ENCODE data around the gene SYCE1.
"Not testable (repeated sequence)": the region's sequence is repeated elsewhere in the genome, so short reads cannot be mapped to it uniquely, and the experiment has no call there.

The SYCE1 gene

DNA sequence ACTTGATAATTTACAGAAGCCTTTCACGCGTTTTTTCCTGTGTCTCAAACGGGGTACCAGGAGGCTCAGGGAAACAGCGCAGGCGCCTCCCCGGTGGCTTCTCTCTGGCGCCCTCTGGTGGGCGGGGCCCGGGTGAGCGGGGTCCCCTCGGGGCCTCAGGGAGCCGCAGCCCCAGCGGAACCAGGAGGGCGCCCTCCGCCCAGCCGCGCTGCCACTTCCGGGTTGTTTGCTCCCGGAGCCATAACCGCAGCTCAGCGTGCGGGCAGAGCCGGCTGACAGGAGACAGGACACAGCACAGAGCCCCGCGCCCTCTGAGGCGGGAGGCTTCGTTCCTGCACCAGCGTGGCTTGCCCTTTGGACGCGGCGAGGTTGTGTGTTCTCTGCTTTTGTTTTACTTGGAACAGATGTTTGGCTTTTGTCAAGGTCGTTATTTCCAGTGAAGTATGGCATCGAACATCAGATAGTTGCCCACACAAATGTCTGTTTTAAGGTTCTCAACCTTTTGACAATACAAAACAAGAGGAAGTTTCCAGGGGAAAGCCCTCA lies 45.1 kb downstream of the SYCE1 start:
- H3K27ac ChIP-seq = no peak overlapping the region
- TF ChIP-seq, protein P1, sequence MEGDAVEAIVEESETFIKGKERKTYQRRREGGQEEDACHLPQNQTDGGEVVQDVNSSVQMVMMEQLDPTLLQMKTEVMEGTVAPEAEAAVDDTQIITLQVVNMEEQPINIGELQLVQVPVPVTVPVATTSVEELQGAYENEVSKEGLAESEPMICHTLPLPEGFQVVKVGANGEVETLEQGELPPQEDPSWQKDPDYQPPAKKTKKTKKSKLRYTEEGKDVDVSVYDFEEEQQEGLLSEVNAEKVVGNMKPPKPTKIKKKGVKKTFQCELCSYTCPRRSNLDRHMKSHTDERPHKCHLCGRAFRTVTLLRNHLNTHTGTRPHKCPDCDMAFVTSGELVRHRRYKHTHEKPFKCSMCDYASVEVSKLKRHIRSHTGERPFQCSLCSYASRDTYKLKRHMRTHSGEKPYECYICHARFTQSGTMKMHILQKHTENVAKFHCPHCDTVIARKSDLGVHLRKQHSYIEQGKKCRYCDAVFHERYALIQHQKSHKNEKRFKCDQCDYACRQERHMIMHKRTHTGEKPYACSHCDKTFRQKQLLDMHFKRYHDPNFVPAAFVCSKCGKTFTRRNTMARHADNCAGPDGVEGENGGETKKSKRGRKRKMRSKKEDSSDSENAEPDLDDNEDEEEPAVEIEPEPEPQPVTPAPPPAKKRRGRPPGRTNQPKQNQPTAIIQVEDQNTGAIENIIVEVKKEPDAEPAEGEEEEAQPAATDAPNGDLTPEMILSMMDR (IDR thresholded peaks at IDR 0.05) = peak; percentile 98
- no peak for TF ChIP-seq ZFX (IDR thresholded peaks at IDR 0.05; ENCODE audit: borderline replicate concordance)

DNA sequence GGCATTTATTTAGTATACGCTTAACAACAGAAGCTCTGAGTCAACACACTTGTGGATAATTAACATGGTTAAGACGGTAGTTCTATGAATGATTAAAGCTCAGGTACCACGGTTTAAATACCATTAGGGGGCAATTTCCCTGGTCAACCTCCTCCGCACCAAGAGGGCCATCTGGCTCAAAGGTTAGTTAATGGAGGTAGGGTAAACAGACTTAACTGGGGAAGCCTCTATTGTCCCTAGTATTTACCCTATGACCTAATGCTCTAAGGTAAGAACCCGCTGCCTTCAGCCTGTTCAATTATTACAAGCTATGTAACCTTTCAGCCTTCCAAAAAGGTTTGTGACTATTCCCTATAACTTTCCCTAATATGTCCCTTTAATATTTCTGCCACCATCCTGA lies 46.9 kb downstream of the SYCE1 start:
- not testable (repeated sequence) for H3K27ac ChIP-seq

DNA sequence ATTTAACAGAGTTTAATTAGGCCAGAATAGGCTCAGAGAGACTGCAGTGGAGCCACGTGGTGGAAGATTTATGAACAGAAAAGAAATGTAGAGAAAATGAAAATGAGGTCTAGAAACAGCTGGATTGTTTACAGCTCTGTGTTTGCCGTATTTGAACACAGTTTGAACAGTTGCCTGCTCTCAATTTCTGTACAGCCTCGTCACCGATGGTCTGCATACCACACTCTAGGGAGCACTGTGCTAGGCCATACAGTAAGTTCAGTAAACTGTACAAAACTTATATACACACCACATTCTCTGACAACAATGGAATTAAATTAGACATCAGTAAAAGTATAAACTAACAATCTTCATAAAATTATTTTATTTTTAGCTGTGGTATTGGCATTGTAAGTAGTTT lies 49.3 kb downstream of the SYCE1 start:
- H3K27ac ChIP-seq = no peak overlapping the region

DNA sequence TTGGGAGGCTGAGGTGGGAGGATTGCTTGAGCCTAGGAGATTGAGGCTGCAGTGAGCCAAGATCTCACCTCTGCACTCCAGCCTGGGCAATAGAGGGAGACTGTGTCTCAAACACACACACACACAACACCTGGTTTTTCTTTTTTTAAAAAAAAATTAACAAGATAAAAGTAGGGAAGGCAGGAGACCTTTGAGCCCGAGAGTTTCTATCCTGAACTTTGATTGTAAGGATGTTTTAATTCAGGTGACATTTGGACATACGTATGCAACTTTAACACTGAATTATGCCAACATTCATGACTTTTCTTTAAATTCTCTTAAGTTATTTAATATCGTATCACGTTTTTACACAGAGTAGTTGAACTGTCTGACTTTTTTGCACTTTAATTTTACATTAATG lies 49.9 kb downstream of the SYCE1 start:
- TF ChIP-seq, protein P1 (IDR thresholded peaks at IDR 0.05) = no peak
- no peak for TF ChIP-seq ZFX (IDR thresholded peaks at IDR 0.05; ENCODE audit: borderline replicate concordance)
- H3K27ac ChIP-seq = no peak overlapping the region

More for the DNA sequence above, 49.3 kb downstream of the SYCE1 start:
- TF ChIP-seq, protein P1 (IDR thresholded peaks at IDR 0.05) = no peak
- TF ChIP-seq ZFX (IDR thresholded peaks at IDR 0.05; ENCODE audit: borderline replicate concordance) = no peak

DNA sequence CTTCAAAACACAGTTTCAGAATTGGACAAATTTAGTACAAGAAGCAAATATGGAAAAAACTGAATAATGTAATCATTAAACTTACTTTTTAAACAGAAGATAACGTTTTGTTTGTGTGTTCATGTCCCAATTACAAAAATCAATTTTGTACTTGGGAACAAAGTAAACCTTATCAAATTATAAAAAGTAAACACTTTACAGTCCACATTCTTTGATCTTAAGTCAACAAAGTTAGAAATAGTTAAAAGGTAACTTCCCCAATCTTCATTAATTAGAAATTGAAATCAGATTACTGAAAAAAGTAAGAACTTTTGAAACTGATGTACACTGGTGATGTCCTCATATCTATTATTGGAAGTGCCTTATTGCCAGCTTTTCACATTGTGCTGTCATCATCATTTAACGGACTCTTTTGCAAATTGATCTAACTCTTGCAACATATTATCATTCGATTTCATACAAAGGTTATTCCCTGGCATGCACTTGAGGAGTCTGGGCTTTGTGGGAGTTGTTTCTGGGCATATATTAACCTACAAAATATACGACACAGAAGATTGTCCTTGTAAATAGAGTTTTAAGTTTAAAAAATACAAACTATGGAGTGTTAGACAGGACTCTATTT lies 53.4 kb downstream of the SYCE1 start:
- no peak overlapping the region for H3K27ac ChIP-seq
- TF ChIP-seq ZFX (IDR thresholded peaks at IDR 0.05; ENCODE audit: borderline replicate concordance) = no peak
- TF ChIP-seq, protein P1 (IDR thresholded peaks at IDR 0.05) = no peak

DNA sequence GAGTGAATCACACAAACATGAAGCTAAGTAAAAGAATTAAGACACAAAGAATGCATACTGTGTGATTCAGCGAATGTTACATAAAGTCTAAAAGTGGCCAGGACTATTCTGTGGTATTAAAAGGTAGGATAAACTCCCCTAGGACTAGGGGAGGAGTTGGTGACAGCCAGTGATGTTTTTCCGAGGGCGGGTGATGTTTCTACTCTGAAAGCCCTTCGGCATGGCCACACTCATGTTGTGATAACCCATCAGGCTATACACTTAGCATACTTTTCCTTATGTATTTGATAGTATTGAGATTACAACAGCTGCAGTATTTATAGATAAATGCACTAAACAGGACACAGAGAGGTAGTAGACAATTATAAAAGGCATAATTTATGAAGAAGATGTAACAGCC lies 54.0 kb downstream of the SYCE1 start:
- H3K27ac ChIP-seq = no peak overlapping the region
- TF ChIP-seq, protein P1 (IDR thresholded peaks at IDR 0.05) = no peak
- no peak for TF ChIP-seq ZFX (IDR thresholded peaks at IDR 0.05; ENCODE audit: borderline replicate concordance)

DNA sequence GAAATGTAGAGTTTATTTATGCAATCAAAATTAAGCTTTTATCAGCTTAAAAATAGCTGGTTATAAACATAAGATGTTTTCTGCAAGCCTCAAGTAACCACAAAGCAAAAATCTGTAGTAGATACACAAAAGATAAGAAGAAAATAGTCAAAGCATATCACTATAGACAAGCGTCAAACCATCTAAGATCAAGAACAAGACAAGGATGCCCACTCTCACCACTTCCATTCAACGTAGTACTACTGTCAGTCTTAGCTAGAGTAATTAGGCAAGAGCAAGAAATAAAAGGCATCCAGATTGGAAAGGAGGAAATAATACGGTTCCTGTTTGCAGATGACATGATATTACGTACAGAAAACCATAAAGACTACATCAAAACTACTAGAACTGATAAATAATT lies 55.7 kb downstream of the SYCE1 start:
- TF ChIP-seq, protein P1 (IDR thresholded peaks at IDR 0.05) = no peak
- TF ChIP-seq ZFX (IDR thresholded peaks at IDR 0.05; ENCODE audit: borderline replicate concordance) = no peak
- H3K27ac ChIP-seq = no peak overlapping the region
